A549 (cell line): ENCODE data around the gene C12orf42.

Source experiments
- BHLHE40 ChIP-seq: IDR thresholded peaks from 2 replicates; pipeline ENCODE4 v1.6.1; 2012; ENCODE audit warnings: low read depth, low read length, inconsistent platforms
- CTCF ChIP-seq: fragments of >200 bp; sonication (Bioruptor Twin); formaldehyde crosslinking; IDR thresholded peaks from 3 replicates; pipeline ENCODE4 v1.5.1; 2016
- EP300 ChIP-seq, 2 experiments: fragments of >200 bp; sonication (Bioruptor Twin); formaldehyde crosslinking; IDR thresholded peaks; 2 replicates in 1 of 2; 3 replicates in 1 of 2; pipeline ENCODE4 v1.6.1; 2016 to 2017
- MAX ChIP-seq: IDR thresholded peaks from 2 replicates; pipeline ENCODE4 v1.6.1; 2012
- MAZ ChIP-seq: fragments of 150-350 bp; IDR thresholded peaks from 2 replicates; pipeline ENCODE4 v1.6.1; 2014; ENCODE audit warnings: antibody characterized with exemption, low read depth, low read length, borderline replicate concordance
- MYC ChIP-seq: IDR thresholded peaks from 2 replicates; pipeline ENCODE4 v1.6.1; 2012; ENCODE audit warnings: mild to moderate bottlenecking, inconsistent platforms, low read length, improper control_type of control experiment, borderline replicate concordance
- NR3C1 ChIP-seq: fragments of >200 bp; sonication (Bioruptor Twin); formaldehyde crosslinking; IDR thresholded peaks from 3 replicates; pipeline ENCODE4 v1.6.1; 2017
- PHF8 ChIP-seq: fragments of 200-600 bp; sonication (generic); IDR thresholded peaks from 2 replicates; pipeline ENCODE4 v1.6.1; 2016; ENCODE audit warnings: low read depth, mild to moderate bottlenecking, antibody characterized with exemption, moderate library complexity, borderline replicate concordance
- ZSCAN20 ChIP-seq: fragments of 250-450 bp; sonication (Bioruptor Pico); IDR thresholded peaks from 2 replicates; pipeline ENCODE4 v1.8.0; 2022; ENCODE audit warnings: mild to moderate bottlenecking, moderate library complexity
- TF ChIP-seq, protein P1 (sequence below): fragments of 450-650 bp; IDR thresholded peaks from 2 replicates; pipeline ENCODE4 v1.6.1; 2014; ENCODE audit warnings: antibody characterized with exemption

DNA sequence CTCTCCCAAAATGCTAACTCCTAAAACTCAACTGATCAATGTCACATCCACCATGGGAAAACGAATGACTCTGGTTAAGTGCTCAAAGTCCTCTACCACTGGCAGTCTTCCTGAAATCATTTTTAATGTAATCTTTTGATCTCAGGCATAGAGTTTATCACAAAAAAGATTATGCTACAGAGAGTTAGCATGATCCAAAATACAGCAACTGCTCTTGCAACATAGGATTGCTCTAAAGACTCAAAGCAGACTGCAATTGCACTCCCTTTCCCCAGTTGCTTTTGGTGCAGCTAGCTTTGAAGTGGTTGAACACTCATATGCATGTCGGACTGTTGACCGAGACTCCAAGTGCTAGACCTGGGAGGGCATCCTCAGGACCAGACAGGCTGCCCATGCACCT is 109.3 kb downstream of the C12orf42 start:
- TF ChIP-seq CTCF (no peak), MYC (no peak), MAZ (no peak), BHLHE40 (no peak), ZSCAN20 (CRISPR knock-in tag) (no peak), NR3C1 (no peak), PHF8 (no peak), MAX (no peak), EP300 (IDR thresholded peaks at IDR 0.05) (no peak)
- TF ChIP-seq, protein P1, sequence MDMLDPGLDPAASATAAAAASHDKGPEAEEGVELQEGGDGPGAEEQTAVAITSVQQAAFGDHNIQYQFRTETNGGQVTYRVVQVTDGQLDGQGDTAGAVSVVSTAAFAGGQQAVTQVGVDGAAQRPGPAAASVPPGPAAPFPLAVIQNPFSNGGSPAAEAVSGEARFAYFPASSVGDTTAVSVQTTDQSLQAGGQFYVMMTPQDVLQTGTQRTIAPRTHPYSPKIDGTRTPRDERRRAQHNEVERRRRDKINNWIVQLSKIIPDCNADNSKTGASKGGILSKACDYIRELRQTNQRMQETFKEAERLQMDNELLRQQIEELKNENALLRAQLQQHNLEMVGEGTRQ: no peak
